Measurements from ENCODE around the gene ARHGAP42. TPM values are rescaled to one million over a fixed set of nuclear protein-coding genes. Genes with fewer than 3 reads are reported as not detected.
A peak's percentile ranks its signal among the peaks of the same experiment; 100 is the strongest.

ARHGAP42 gene
- total RNA-seq (10 to 100 TPM; 13.8 to 15.8 TPM), polyA plus RNA-seq (1 to 10 TPM; 4.1 to 7.9 TPM)
- long read RNA-seq, donor 1, partial matches to known transcripts = 0 of 8 reads
- long read RNA-seq, donor 1, other reads (novel, unspliced or antisense) = 8 of 8 reads
- long read RNA-seq, donor 2, partial matches to known transcripts = 1 of 9 reads
- long read RNA-seq, donor 2, other reads (novel, unspliced or antisense) = 8 of 9 reads

- ATAC-seq (ENCODE audit: low FRiP score) = peak; percentile 75
- no peaks in the 10 kb centered on the region for H3K9me3 ChIP-seq (ENCODE audit: control insufficient read depth, low read length)
- intact Hi-C loops (cut with DNase I) = loop anchor here in 1 of 2 donors (5.0 kb wide), 1 partner anchor 50 kb away; no protein-coding TSS in a partner anchor
- WGBS, 2 donors = 0 to 1% methylated on average over 27 to 80 of the region's 80 CpGs
- no peaks in the 10 kb centered on the region for H3K27me3 ChIP-seq (ENCODE audit: control insufficient read depth in 1 of 2, insufficient read depth in 2 of 2, low read length in 1 of 2)
- no peak within 1 kb of the TSS for H3K27ac ChIP-seq (ENCODE audit: low read depth in 1 of 2, low read length in 2 of 2)
- no peaks in the 10 kb centered on the region for H3K36me3 ChIP-seq (ENCODE audit: control insufficient read depth in 1 of 2, insufficient read depth in 2 of 2, low read length in 1 of 2)
- DNase-seq = peak; percentile 71 to 90
- H3K4me3 ChIP-seq (ENCODE audit: low read length in 2 of 2) = peak within 1 kb of the TSS; percentile 69 to 80
- no peaks in the 10 kb centered on the region for H3K4me1 ChIP-seq (ENCODE audit: control insufficient read depth in 1 of 2, insufficient read depth in 2 of 2, low read length in 2 of 2)
These were observed at the start of gene ARHGAP42 for GRCh38 chr11:100687054-100687629. Gene ARHGAP42 (plus strand): TSS chr11:100687288. CDS start chr11:100687679, 391 bp downstream.

- DNase-seq = no peak
- H3K36me3 ChIP-seq (ENCODE audit: control insufficient read depth in 1 of 2, insufficient read depth in 2 of 2, low read length in 1 of 2) = no peaks in the 10 kb centered on the region
- no peak for ATAC-seq (ENCODE audit: low FRiP score)
- H3K4me3 ChIP-seq (ENCODE audit: low read length in 2 of 2) = no peak overlapping the region
- no peak overlapping the region for H3K27ac ChIP-seq (ENCODE audit: low read depth in 1 of 2, low read length in 2 of 2)
- H3K4me1 ChIP-seq (ENCODE audit: control insufficient read depth in 1 of 2, insufficient read depth in 2 of 2, low read length in 2 of 2) = peaks cover 0 to 4% of the 10 kb centered on the region in 2 donors
- no peaks in the 10 kb centered on the region for H3K9me3 ChIP-seq (ENCODE audit: control insufficient read depth, low read length)
- intact Hi-C loops (cut with DNase I) = no loop called here
- no peaks in the 10 kb centered on the region for H3K27me3 ChIP-seq (ENCODE audit: control insufficient read depth in 1 of 2, insufficient read depth in 2 of 2, low read length in 1 of 2)
- 83 to 86% methylated on average over 10 of the region's 10 CpGs for WGBS, 2 donors
These were observed 49.4 kb upstream of the ARHGAP42 start for GRCh38 chr11:100637706-100638105.

- no peaks in the 10 kb centered on the region for H3K36me3 ChIP-seq (ENCODE audit: control insufficient read depth in 1 of 2, insufficient read depth in 2 of 2, low read length in 1 of 2)
- no peak overlapping the region for H3K27ac ChIP-seq (ENCODE audit: low read depth in 1 of 2, low read length in 2 of 2)
- DNase-seq = no peak
- no peak for ATAC-seq (ENCODE audit: low FRiP score)
- intact Hi-C loops (cut with DNase I) = no loop called here
- H3K4me1 ChIP-seq (ENCODE audit: control insufficient read depth in 1 of 2, insufficient read depth in 2 of 2, low read length in 2 of 2) = no peaks in the 10 kb centered on the region
- 96% methylated on average over 1 of the region's 1 CpG for WGBS, 2 donors
- H3K4me3 ChIP-seq (ENCODE audit: low read length in 2 of 2) = no peak overlapping the region
- H3K27me3 ChIP-seq (ENCODE audit: control insufficient read depth in 1 of 2, insufficient read depth in 2 of 2, low read length in 1 of 2) = no peaks in the 10 kb centered on the region
- no peaks in the 10 kb centered on the region for H3K9me3 ChIP-seq (ENCODE audit: control insufficient read depth, low read length)
These were observed 48.4 kb upstream of the ARHGAP42 start for GRCh38 chr11:100638648-100639047.

- 34 to 37% methylated on average over 9 of the region's 9 CpGs for WGBS, 2 donors
- Histone ChIP-seq H3K27me3 (ENCODE audit: control insufficient read depth in 1 of 2, insufficient read depth in 2 of 2, low read length in 1 of 2) (no peaks in the 10 kb centered on the region), H3K27ac (ENCODE audit: low read depth in 1 of 2, low read length in 2 of 2) (no peak overlapping the region), H3K4me3 (ENCODE audit: low read length in 2 of 2) (no peak overlapping the region), H3K36me3 (ENCODE audit: control insufficient read depth in 1 of 2, insufficient read depth in 2 of 2, low read length in 1 of 2) (no peaks in the 10 kb centered on the region), H3K4me1 (ENCODE audit: control insufficient read depth in 1 of 2, insufficient read depth in 2 of 2, low read length in 2 of 2) (no peaks in the 10 kb centered on the region), H3K9me3 (ENCODE audit: control insufficient read depth, low read length) (no peaks in the 10 kb centered on the region)
- DNase-seq (no peak), ATAC-seq (ENCODE audit: low FRiP score) (no peak)
- intact Hi-C loops (cut with DNase I) = no loop called here
These were observed 47.9 kb upstream of the ARHGAP42 start for GRCh38 chr11:100639140-100639539.

- H3K36me3 ChIP-seq (ENCODE audit: control insufficient read depth in 1 of 2, insufficient read depth in 2 of 2, low read length in 1 of 2) = no peaks in the 10 kb centered on the region
- no peak overlapping the region for H3K27ac ChIP-seq (ENCODE audit: low read depth in 1 of 2, low read length in 2 of 2)
- no peak for ATAC-seq (ENCODE audit: low FRiP score)
- no peaks in the 10 kb centered on the region for H3K4me1 ChIP-seq (ENCODE audit: control insufficient read depth in 1 of 2, insufficient read depth in 2 of 2, low read length in 2 of 2)
- intact Hi-C loops (cut with DNase I) = no loop called here
- DNase-seq = no peak
- no peaks in the 10 kb centered on the region for H3K27me3 ChIP-seq (ENCODE audit: control insufficient read depth in 1 of 2, insufficient read depth in 2 of 2, low read length in 1 of 2)
- H3K4me3 ChIP-seq (ENCODE audit: low read length in 2 of 2) = no peak overlapping the region
- 79 to 88% methylated on average over 2 of the region's 2 CpGs for WGBS, 2 donors
- no peaks in the 10 kb centered on the region for H3K9me3 ChIP-seq (ENCODE audit: control insufficient read depth, low read length)
These were observed 47.0 kb upstream of the ARHGAP42 start for GRCh38 chr11:100640071-100640470.

- intact Hi-C loops (cut with DNase I) = no loop called here
- no peaks in the 10 kb centered on the region for H3K36me3 ChIP-seq (ENCODE audit: control insufficient read depth in 1 of 2, insufficient read depth in 2 of 2, low read length in 1 of 2)
- ATAC-seq (ENCODE audit: low FRiP score) = no peak
These were observed 46.4 kb upstream of the ARHGAP42 start for GRCh38 chr11:100640646-100641045.

GRCh38 chr11:100641456-100641855, 45.6 kb upstream of the ARHGAP42 start:
- 87 to 94% methylated on average over 5 of the region's 5 CpGs for WGBS, 2 donors
- Histone ChIP-seq H3K4me1 (ENCODE audit: control insufficient read depth in 1 of 2, insufficient read depth in 2 of 2, low read length in 2 of 2) (no peaks in the 10 kb centered on the region), H3K27ac (ENCODE audit: low read depth in 1 of 2, low read length in 2 of 2) (no peak overlapping the region), H3K9me3 (ENCODE audit: control insufficient read depth, low read length) (no peaks in the 10 kb centered on the region), H3K36me3 (ENCODE audit: control insufficient read depth in 1 of 2, insufficient read depth in 2 of 2, low read length in 1 of 2) (no peaks in the 10 kb centered on the region), H3K4me3 (ENCODE audit: low read length in 2 of 2) (no peak overlapping the region), H3K27me3 (ENCODE audit: control insufficient read depth in 1 of 2, insufficient read depth in 2 of 2, low read length in 1 of 2) (no peaks in the 10 kb centered on the region)
- intact Hi-C loops (cut with DNase I) = no loop called here
- no peak for ATAC-seq (ENCODE audit: low FRiP score)
- no peak for DNase-seq

More at GRCh38 chr11:100640646-100641045, 46.4 kb upstream of the ARHGAP42 start:
- no peaks in the 10 kb centered on the region for H3K4me1 ChIP-seq (ENCODE audit: control insufficient read depth in 1 of 2, insufficient read depth in 2 of 2, low read length in 2 of 2)
- H3K27ac ChIP-seq (ENCODE audit: low read depth in 1 of 2, low read length in 2 of 2) = no peak overlapping the region
- 51 to 54% methylated on average over 1 of the region's 1 CpG for WGBS, 2 donors
- DNase-seq = no peak
- no peaks in the 10 kb centered on the region for H3K9me3 ChIP-seq (ENCODE audit: control insufficient read depth, low read length)
- H3K4me3 ChIP-seq (ENCODE audit: low read length in 2 of 2) = no peak overlapping the region
- no peaks in the 10 kb centered on the region for H3K27me3 ChIP-seq (ENCODE audit: control insufficient read depth in 1 of 2, insufficient read depth in 2 of 2, low read length in 1 of 2)

- Histone ChIP-seq H3K27me3 (ENCODE audit: control insufficient read depth in 1 of 2, insufficient read depth in 2 of 2, low read length in 1 of 2) (no peaks in the 10 kb centered on the region), H3K27ac (ENCODE audit: low read depth in 1 of 2, low read length in 2 of 2) (no peak overlapping the region), H3K9me3 (ENCODE audit: control insufficient read depth, low read length) (peaks cover 4% of the 10 kb centered on the region), H3K4me1 (ENCODE audit: control insufficient read depth in 1 of 2, insufficient read depth in 2 of 2, low read length in 2 of 2) (no peaks in the 10 kb centered on the region), H3K36me3 (ENCODE audit: control insufficient read depth in 1 of 2, insufficient read depth in 2 of 2, low read length in 1 of 2) (no peaks in the 10 kb centered on the region), H3K4me3 (ENCODE audit: low read length in 2 of 2) (no peak overlapping the region)
- intact Hi-C loops (cut with DNase I) = no loop called here
- DNase-seq (no peak), ATAC-seq (ENCODE audit: low FRiP score) (no peak)
- 69 to 73% methylated on average over 2 of the region's 2 CpGs for WGBS, 2 donors
These were observed 40.5 kb upstream of the ARHGAP42 start for GRCh38 chr11:100646545-100646944.

- H3K4me3 ChIP-seq (ENCODE audit: low read length in 2 of 2) = no peak overlapping the region
- no peak overlapping the region for H3K27ac ChIP-seq (ENCODE audit: low read depth in 1 of 2, low read length in 2 of 2)
- H3K4me1 ChIP-seq (ENCODE audit: control insufficient read depth in 1 of 2, insufficient read depth in 2 of 2, low read length in 2 of 2) = no peaks in the 10 kb centered on the region
- H3K36me3 ChIP-seq (ENCODE audit: control insufficient read depth in 1 of 2, insufficient read depth in 2 of 2, low read length in 1 of 2) = no peaks in the 10 kb centered on the region
- ATAC-seq (ENCODE audit: low FRiP score) = no peak
- H3K27me3 ChIP-seq (ENCODE audit: control insufficient read depth in 1 of 2, insufficient read depth in 2 of 2, low read length in 1 of 2) = no peaks in the 10 kb centered on the region
- H3K9me3 ChIP-seq (ENCODE audit: control insufficient read depth, low read length) = peaks cover 4% of the 10 kb centered on the region
- intact Hi-C loops (cut with DNase I) = no loop called here
- 65 to 82% methylated on average over 4 of the region's 4 CpGs for WGBS, 2 donors
- DNase-seq = no peak
These were observed 39.2 kb upstream of the ARHGAP42 start for GRCh38 chr11:100647861-100648260.
